Measurements from ENCODE around the gene ADGRL3. TPM values are rescaled to one million over a fixed set of nuclear protein-coding genes. Genes with fewer than 3 reads are reported as not detected.

ADGRL3 gene
- polyA plus RNA-seq, 1 experiment = 0.35 TPM

DNA sequence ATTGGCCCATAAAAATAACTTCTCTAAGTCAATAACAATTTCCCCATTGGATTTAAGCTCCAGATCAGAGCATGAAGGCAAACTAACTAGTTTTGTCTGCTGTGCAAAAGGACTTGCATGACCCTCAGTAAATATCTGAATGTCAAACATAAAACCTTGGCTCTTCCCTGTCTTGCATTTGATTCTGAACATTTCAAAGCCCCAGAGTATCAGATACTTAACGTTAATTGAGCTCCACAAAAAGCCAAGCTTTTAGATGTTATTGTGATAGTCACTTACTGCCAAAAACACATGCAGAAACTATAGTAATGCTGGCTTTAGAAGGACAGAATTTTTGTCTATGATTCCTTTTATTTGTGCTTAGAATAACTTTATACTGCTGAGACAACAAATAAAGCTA is 664.2 kb downstream of the ADGRL3 start:
- ChIA-PET CTCF (no interaction called here), POLR2A (no interaction called here)
- TF ChIP-seq, protein P1, sequence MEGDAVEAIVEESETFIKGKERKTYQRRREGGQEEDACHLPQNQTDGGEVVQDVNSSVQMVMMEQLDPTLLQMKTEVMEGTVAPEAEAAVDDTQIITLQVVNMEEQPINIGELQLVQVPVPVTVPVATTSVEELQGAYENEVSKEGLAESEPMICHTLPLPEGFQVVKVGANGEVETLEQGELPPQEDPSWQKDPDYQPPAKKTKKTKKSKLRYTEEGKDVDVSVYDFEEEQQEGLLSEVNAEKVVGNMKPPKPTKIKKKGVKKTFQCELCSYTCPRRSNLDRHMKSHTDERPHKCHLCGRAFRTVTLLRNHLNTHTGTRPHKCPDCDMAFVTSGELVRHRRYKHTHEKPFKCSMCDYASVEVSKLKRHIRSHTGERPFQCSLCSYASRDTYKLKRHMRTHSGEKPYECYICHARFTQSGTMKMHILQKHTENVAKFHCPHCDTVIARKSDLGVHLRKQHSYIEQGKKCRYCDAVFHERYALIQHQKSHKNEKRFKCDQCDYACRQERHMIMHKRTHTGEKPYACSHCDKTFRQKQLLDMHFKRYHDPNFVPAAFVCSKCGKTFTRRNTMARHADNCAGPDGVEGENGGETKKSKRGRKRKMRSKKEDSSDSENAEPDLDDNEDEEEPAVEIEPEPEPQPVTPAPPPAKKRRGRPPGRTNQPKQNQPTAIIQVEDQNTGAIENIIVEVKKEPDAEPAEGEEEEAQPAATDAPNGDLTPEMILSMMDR (IDR thresholded peaks at IDR 0.05; ENCODE audit: low read depth, low read length) = no peak
- Histone ChIP-seq H3K9me3 (ENCODE audit: control insufficient read depth, insufficient read depth, low read length) (no peaks in the 10 kb centered on the region; the same call in 1 of the 2 replicates), H3K4me3 (ENCODE audit: low read depth, low read length) (no peak overlapping the region), H3K27ac (ENCODE audit: low read depth, low read length) (no peak overlapping the region), H3K27me3 (ENCODE audit: control insufficient read depth, insufficient read depth, low read length) (no peaks in the 10 kb centered on the region)
- no peak for DNase-seq (ENCODE audit: low read depth, low spot score)

DNA sequence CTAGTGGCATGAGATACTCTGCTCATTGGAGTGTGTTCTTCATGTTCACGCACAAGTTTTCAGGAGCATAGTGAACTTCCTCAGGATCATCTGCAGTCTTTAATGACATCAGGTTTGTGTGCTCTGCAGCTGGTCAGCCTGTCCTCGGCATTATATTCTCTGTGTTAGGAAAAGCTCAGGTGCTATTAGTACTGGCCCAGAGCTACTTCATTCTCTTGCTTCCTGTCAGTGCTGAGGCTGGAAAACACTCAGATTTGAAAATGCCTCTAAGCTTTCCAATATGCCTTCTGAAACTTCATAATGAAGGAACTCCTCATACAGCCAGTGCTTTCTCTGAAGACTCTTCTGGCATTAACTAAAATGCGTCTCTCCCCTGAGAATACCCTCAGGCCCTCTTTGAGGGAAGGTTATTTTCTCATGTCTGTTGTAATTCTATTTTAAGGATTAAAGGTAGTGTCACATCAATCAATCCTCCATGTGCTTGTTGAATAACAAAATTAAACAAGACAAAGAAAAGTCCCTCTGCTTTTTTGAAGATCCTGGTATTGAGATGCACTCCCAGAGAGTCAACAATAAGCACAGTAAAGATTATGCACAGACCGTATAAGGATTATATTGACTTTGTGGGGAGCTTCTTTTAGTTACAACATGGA is 666.4 kb downstream of the ADGRL3 start:
- CTCF ChIA-PET = no interaction called here
- POLR2A ChIA-PET = no interaction called here

DNA sequence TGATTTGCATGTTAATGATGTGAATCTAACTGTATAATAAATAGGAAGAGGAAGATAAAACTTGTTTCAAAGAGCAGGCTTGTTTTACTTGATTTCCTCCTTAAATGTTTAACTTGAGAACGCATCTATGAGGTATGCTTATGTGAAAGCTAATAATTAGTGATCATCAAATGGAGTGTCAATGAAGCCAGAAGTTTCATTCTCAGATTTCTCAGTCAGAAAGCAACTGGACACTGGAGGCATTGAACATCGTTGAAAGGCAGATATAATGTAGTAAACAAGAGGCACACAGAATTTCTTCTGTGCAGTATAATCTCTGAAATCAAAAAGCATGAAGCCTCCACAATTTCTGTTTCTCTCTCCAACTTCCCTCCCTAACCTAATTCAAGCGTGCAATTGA is 672.9 kb downstream of the ADGRL3 start:
- no peak overlapping the region for H3K4me3 ChIP-seq (ENCODE audit: low read depth, low read length)
- DNase-seq (ENCODE audit: low read depth, low spot score) = no peak
- H3K27ac ChIP-seq (ENCODE audit: low read depth, low read length) = no peak overlapping the region
- ChIA-PET POLR2A (no interaction called here), CTCF (no interaction called here)
- no peaks in the 10 kb centered on the region; the same call in 1 of the 2 replicates for H3K9me3 ChIP-seq (ENCODE audit: control insufficient read depth, insufficient read depth, low read length)
- TF ChIP-seq, protein P1 (IDR thresholded peaks at IDR 0.05; ENCODE audit: low read depth, low read length) = no peak
- H3K27me3 ChIP-seq (ENCODE audit: control insufficient read depth, insufficient read depth, low read length) = no peaks in the 10 kb centered on the region

More for the DNA sequence above, 666.4 kb downstream of the ADGRL3 start:
- Histone ChIP-seq H3K27me3 (ENCODE audit: control insufficient read depth, insufficient read depth, low read length) (no peaks in the 10 kb centered on the region), H3K27ac (ENCODE audit: low read depth, low read length) (no peak overlapping the region), H3K4me3 (ENCODE audit: low read depth, low read length) (no peak overlapping the region), H3K9me3 (ENCODE audit: control insufficient read depth, insufficient read depth, low read length) (no peaks in the 10 kb centered on the region; the same call in 1 of the 2 replicates)
- no peak for DNase-seq (ENCODE audit: low read depth, low spot score)
- TF ChIP-seq, protein P1 (IDR thresholded peaks at IDR 0.05; ENCODE audit: low read depth, low read length) = no peak

DNA sequence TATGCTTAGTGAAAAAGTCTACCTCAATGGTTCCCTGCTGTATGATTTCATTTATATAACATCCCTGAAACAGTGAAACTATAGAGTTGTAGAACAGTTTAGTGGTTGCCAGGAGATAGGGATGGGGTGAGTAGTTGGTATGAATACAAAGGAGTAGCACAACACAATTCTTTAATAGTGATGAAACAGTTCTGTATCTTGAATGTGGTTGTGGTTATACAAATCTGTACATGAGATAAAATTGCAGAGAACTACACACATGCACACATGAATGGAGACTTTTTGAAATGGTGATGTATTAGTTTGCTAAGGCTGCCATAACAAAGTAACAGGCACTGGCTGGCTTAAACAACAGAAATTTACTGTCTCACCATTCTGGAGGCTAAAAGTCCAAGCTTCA is 677.1 kb downstream of the ADGRL3 start:
- no peak overlapping the region for H3K4me3 ChIP-seq (ENCODE audit: low read depth, low read length)
- CTCF ChIA-PET = no interaction called here
- H3K27me3 ChIP-seq (ENCODE audit: control insufficient read depth, insufficient read depth, low read length) = no peaks in the 10 kb centered on the region
- TF ChIP-seq, protein P1 (IDR thresholded peaks at IDR 0.05; ENCODE audit: low read depth, low read length) = no peak
- no peak overlapping the region for H3K27ac ChIP-seq (ENCODE audit: low read depth, low read length)
- no peak for DNase-seq (ENCODE audit: low read depth, low spot score)
- H3K9me3 ChIP-seq (ENCODE audit: control insufficient read depth, insufficient read depth, low read length) = peaks cover 2% of the 10 kb centered on the region; the same call in 1 of the 2 replicates
- POLR2A ChIA-PET = no interaction called here

DNA sequence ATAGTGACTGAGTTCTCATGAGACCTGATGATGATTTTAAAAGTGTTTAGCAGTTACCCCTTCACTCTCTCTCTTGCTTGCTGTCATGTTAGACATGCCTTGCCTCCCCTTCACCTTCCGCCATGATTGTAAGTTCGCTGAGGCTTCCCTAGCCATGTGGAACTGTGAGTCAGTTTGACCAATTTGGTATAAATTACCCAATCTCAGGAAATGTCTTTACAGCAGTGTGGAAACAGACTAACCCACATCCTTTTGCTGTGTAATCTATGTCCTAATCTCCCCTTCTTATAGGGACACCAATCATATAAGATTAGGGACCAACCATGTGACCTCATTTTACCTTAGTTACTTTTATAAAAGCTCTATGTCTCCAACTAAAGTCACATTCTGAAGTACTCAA is 677.8 kb downstream of the ADGRL3 start:
- POLR2A ChIA-PET = no interaction called here
- Histone ChIP-seq H3K9me3 (ENCODE audit: control insufficient read depth, insufficient read depth, low read length) (peaks cover 2% of the 10 kb centered on the region; the same call in 1 of the 2 replicates), H3K27ac (ENCODE audit: low read depth, low read length) (no peak overlapping the region), H3K4me3 (ENCODE audit: low read depth, low read length) (no peak overlapping the region), H3K27me3 (ENCODE audit: control insufficient read depth, insufficient read depth, low read length) (no peaks in the 10 kb centered on the region)
- TF ChIP-seq, protein P1 (IDR thresholded peaks at IDR 0.05; ENCODE audit: low read depth, low read length) = no peak
- CTCF ChIA-PET = no interaction called here
- DNase-seq (ENCODE audit: low read depth, low spot score) = no peak
